Stimulated activated naive CD8-positive, alpha-beta T cell treated with anti-CD3 and anti-CD28 coated beads, Interleukin-15, amount 100 ng/mL, for 72 hours (primary cell): ENCODE results near the gene RNF31.
A peak's percentile ranks its signal among the peaks of the same experiment; 100 is the strongest.
"Not testable (repeated sequence)": the region's sequence is repeated elsewhere in the genome, so short reads cannot be mapped to it uniquely, and the experiment has no call there.

Experiments used
- ATAC-seq: fragments of 150-1000 bp; cut with Tn5 transposase; 2 replicates; pipeline ENCODE4 v1.10.0; 2021; ENCODE audit warnings: mild to moderate bottlenecking, moderate library complexity
- DNase-seq, 2 donors: peaks; one replicate each; pipeline ENCODE4 v3.0.0; 2021 to 2022
- H3K27ac Mint-ChIP-seq, 2 donors: one replicate each; pipeline ENCODE4 v1.8.0; 2022; ENCODE audit warnings: mild to moderate bottlenecking in 2 of 2, mixed read lengths in 2 of 2, moderate library complexity in 2 of 2
- H3K27me3 Mint-ChIP-seq: one replicate; pipeline ENCODE4 v1.8.0; 2022; ENCODE audit warnings: mixed read lengths
- H3K4me1 Mint-ChIP-seq: one replicate; pipeline ENCODE4 v1.8.0; 2022; ENCODE audit warnings: mild to moderate bottlenecking, mixed read lengths
- H3K4me3 Mint-ChIP-seq, 2 donors: one replicate each; pipeline ENCODE4 v1.8.0; 2022; ENCODE audit warnings: mild to moderate bottlenecking in 2 of 2, mixed read lengths in 2 of 2, moderate library complexity in 1 of 2
- H3K9me3 Mint-ChIP-seq, 2 donors: one replicate each; pipeline ENCODE4 v1.8.0; 2022; ENCODE audit warnings: mixed read lengths in 2 of 2

The RNF31 gene

DNA sequence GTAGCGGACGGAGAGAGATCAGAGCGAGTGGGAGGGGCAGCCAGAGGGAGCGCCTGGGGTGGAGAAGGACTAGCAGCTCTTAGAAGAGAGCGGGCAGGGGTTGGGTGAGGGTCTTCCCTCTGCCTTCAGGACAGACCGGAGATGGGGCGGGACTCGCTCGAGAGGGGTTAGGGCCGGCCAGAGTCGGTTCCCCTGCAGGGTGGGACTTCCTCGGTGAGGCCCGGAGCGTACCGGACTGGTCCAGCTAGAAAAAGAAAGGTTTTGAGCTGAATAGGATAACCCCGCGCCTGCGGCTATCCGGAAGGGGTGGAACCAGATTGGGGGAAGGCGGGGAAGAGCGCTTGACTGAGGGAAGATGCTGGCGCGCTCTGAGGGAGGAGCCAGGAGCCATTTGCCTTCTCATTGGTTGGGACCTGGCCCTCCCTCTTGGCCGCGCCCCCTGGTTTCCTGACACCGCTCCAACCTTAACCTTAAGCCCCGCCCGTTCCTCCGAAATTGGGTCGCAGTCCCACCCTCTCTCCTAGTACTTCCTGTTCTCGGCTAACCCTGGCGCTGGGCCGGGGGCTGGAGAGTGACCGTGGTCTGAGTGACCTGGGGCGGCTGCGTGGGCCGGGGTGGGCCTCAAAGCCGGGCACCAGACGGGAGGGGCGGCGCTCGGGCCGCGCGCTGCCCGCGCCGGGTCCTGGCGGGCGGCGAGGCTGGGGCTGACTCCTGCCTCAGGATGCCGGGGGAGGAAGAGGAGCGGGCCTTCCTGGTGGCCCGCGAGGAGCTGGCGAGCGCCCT is at the start of gene RNF31:
Gene RNF31, plus strand, starts transcription at position 521 of the 783 bp plus-strand sequence. Its CDS starts 201 bp downstream, at position 722.
- peak within 1 kb of the TSS; percentile 95 to 96 for H3K27ac Mint-ChIP-seq
- no peaks in the 10 kb centered on the region for H3K27me3 Mint-ChIP-seq
- no peaks in the 10 kb centered on the region for H3K9me3 Mint-ChIP-seq
- peaks cover 80% of the 10 kb centered on the region for H3K4me1 Mint-ChIP-seq
- ATAC-seq (peak; percentile 87), DNase-seq (peak; percentile 95 to 97)
- H3K4me3 Mint-ChIP-seq = peak within 1 kb of the TSS; percentile 93 to 96

DNA sequence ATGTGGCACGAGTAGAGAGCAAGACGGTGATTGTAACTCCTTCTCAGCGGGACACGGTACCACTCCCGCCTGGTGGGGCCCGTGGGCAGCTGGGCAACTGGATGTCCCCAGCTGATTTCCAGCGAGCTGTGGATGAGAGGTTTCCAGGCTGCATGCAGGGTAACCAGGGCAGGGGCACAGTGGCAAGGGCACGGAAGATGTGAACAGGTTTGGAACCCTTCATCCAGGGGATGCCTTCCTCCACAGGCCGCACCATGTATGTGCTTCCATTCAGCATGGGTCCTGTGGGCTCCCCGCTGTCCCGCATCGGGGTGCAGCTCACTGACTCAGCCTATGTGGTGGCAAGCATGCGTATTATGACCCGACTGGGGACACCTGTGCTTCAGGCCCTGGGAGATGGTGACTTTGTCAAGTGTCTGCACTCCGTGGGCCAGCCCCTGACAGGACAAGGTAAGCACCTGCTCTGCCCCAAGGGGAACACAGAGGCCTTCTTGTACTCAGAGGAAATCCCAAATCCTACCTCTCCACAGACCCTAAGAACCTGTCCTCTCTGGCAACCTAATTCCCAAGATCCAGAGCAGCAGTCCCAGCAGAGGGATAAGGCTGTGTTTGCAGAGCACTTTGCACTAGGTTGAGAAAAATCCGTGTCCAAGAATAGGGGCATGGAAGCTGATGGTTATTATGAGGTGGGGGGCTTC is 48.9 kb upstream of the RNF31 start:
- ATAC-seq (no peak), DNase-seq (no peak)
- Mint-ChIP-seq H3K27ac (peak overlapping the region in 1 of 2 donors; percentile 38), H3K4me3 (no peak overlapping the region), H3K27me3 (no peaks in the 10 kb centered on the region), H3K4me1 (peaks cover 27% of the 10 kb centered on the region), H3K9me3 (no peaks in the 10 kb centered on the region)

DNA sequence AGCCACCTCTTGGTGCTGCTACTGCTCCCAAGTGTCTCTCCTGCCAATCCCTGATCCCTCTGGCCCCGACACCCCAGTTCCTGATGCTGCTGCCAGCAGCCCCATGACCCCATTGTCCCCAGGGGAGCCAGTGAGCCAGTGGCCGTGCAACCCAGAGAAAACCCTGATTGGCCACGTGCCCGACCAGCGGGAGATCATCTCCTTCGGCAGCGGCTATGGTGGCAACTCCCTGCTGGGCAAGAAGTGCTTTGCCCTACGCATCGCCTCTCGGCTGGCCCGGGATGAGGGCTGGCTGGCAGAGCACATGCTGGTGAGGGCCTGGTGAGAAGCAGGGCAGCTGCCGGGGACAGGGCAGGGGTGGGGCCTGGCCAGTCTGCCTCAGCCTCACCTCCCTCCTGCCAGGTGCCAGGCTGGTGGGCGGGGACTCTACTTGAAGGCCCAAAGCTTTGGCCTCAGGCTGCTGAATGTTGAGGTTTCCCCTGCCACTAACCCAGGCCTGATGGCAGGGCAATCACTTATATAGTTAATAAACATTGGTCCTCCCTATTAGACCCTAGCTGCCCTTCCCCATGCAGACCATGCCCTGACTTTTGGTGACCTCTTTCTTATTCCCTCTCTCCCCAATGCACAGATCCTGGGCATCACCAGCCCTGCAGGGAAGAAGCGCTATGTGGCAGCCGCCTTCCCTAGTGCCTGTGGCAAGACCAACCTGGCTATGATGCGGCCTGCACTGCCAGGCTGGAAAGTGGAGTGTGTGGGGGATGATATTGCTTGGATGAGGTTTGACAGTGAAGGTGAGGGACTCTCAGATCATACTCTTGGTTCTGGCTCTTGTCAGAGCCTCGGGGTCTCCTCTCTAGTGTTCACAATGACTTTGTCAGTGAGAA is 48.1 kb upstream of the RNF31 start:
- no peak for DNase-seq
- Mint-ChIP-seq H3K27me3 (no peaks in the 10 kb centered on the region), H3K4me3 (no peak overlapping the region), H3K9me3 (no peaks in the 10 kb centered on the region), H3K4me1 (peaks cover 22% of the 10 kb centered on the region), H3K27ac (no peak overlapping the region)
- ATAC-seq = no peak

DNA sequence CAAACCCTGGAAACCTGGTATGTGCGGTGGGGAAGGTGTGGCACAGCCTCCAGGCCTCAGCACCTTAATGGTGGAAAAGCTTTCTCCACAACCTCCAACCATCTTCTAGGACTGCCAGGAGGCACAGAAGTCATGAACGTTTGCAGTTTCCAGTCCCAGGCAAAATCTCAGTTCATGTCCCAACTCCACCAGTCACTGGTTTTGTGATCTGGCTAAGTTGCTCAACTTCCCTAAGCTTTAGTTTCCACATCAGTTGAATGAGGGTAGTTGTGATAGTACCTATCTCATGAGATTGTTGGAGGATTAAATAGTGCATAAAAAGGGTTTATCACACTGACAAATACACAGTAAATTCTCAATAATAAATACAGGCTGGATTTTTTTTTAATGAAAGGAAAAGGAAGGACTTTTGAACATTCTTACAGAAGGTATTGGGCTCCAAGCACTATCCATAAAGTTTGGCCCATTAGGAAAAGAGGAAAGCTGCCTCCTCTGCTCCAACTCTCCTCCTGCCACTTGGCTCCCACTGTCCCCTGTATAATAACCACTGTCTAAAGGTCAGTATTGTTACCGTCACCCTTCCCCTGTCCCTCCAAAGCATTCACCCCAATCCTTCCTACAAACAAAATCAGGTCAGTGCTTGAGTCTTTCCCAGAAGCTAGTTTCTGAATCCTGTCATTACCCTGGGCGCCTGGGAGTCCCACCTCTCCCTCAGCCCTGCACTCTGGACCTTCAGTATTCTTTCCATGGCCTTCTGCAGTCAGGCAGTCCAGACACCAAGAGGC is 46.9 kb upstream of the RNF31 start:
- Mint-ChIP-seq H3K9me3 (no peaks in the 10 kb centered on the region), H3K27ac (no peak overlapping the region)
- DNase-seq = no peak

DNA sequence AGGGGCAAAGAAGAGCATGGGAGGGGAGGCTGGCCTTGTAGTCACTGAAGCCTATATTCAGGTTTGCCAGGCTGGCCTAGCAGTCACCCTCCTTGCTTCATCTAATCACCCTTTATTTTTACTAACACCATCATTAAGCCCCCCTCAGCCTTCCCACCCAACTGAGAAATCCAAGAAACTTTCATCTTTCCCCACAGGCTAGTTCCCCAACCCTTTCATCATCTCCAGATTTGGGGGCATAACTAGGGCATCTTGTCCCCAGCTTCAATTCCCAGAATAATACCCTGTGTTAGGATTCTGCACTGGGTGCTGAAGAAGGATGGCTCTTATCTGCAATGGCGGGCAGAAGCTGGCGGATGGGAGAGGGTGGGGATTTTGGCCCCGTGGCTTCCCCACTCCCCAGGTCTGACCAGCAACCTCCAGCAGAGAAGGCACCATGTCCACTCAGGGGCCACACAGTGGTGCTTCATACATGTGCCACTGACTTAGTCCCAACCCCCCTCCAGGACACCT is 46.3 kb upstream of the RNF31 start:
- H3K27me3 Mint-ChIP-seq = no peaks in the 10 kb centered on the region
- peaks cover 24% of the 10 kb centered on the region for H3K4me1 Mint-ChIP-seq
- H3K27ac Mint-ChIP-seq = peak overlapping the region in 1 of 2 donors; percentile 12
- ATAC-seq = no peak
- no peak for DNase-seq
- no peaks in the 10 kb centered on the region for H3K9me3 Mint-ChIP-seq
- no peak overlapping the region for H3K4me3 Mint-ChIP-seq

More for the DNA sequence above, 46.9 kb upstream of the RNF31 start:
- Mint-ChIP-seq H3K27me3 (no peaks in the 10 kb centered on the region), H3K4me3 (no peak overlapping the region), H3K4me1 (peaks cover 23% of the 10 kb centered on the region)
- ATAC-seq = no peak

DNA sequence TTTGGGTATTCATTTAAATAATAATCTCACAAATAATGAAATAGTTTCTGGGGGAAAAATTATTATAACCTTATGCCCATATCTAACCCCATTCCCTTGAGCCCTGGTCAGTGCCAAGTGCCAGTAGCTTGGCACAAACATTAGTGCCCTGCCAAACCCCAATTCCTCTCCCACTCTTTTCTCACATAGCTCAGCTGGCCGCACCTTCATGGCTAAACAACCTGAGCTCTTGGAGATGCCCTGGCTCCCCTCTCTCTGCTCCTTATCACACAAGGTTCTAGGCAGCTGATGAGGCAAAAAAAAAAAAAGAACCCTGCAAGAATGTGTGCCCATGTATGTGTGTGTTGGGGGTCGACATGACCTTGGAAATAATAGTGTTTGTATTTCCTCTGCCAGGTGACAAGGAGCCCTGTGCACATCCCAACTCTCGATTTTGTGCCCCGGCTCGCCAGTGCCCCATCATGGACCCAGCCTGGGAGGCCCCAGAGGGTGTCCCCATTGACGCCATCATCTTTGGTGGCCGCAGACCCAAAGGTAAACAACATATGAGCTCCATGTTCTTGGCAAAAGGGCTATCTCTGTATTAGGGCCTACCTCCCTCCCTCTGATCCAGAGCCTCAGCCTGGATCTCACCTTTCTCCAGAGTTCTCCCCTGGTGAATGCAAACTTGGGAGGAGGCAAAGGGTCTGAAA is 44.8 kb upstream of the RNF31 start:
- no peaks in the 10 kb centered on the region for H3K27me3 Mint-ChIP-seq
- no peak for ATAC-seq
- H3K4me1 Mint-ChIP-seq = peaks cover 20% of the 10 kb centered on the region
- H3K4me3 Mint-ChIP-seq = no peak overlapping the region
- no peaks in the 10 kb centered on the region for H3K9me3 Mint-ChIP-seq
- H3K27ac Mint-ChIP-seq = peak overlapping the region in 1 of 2 donors; percentile 6
- DNase-seq = no peak

DNA sequence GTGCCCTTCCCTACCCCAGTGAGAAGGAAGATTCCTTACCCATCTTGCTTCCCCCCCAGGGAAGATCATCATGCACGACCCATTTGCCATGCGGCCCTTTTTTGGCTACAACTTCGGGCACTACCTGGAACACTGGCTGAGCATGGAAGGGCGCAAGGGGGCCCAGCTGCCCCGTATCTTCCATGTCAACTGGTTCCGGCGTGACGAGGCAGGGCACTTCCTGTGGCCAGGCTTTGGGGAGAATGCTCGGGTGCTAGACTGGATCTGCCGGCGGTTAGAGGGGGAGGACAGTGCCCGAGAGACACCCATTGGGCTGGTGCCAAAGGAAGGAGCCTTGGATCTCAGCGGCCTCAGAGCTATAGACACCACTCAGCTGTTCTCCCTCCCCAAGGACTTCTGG is 43.8 kb upstream of the RNF31 start:
- no peak overlapping the region for H3K27ac Mint-ChIP-seq
- no peak for ATAC-seq
- H3K4me1 Mint-ChIP-seq = peaks cover 17% of the 10 kb centered on the region
- DNase-seq = no peak
- H3K9me3 Mint-ChIP-seq = no peaks in the 10 kb centered on the region
- no peak overlapping the region for H3K4me3 Mint-ChIP-seq
- no peaks in the 10 kb centered on the region for H3K27me3 Mint-ChIP-seq

DNA sequence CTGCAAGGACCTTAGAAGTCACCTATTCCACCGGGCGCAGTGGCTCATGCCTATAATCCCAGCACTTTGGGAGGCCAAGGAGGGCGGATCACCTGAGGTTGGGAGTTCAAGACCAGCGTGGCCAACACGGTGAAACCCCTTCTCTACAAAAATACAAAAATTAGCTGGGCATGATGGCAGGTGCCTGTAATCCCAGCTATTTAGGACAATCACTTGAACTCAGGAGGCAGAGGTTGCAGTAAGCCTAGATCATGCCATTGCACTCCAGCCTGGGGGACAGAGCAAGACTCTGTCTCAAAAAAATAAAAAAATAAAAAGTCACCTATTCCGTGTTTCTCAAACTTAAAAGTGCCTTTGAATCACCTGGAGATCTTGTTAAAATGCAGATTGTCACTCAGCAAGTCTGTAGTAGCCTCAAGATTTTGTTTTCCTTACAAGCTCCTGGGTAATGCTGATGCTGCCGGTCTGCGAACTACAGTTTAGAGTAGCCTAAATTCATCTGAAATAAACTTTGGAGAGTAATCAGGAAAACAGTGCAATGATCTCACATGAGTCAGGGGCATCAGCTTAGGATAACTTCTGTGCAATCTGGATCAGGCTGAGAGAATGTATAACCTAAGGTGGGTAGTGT is 41.6 kb upstream of the RNF31 start:
- not testable (repeated sequence) for H3K4me3 Mint-ChIP-seq, H3K9me3 Mint-ChIP-seq, H3K27ac Mint-ChIP-seq, H3K27me3 Mint-ChIP-seq, ATAC-seq, DNase-seq
- H3K4me1 Mint-ChIP-seq = peaks cover 28% of the 10 kb centered on the region

DNA sequence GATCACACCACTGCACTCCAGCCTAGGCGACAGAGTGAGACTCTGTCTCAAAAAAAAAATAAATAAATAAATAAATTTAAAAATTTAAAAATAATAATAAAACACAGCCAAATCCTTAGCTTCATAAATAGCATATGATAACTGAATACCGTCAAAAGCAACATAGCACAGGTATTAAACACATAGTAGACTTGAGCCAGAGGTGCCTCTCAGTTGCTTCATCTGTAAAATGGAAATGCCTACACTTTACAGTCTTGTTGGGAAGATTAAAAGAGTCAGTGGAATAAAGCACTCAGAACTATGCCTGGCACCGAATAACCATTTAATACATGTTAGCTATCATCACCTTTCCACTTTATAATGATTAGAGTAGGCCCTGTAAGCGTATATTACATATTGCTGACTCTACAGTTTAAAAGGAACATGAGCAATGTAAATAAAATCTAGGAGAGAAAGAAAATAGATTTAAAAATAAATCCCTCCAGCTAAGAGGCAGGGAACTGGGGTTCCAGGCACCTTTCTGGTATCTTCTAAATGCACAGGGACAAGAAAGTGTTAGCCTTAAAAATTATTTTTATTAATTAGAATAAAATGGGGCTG is 40.5 kb upstream of the RNF31 start:
- DNase-seq (no peak), ATAC-seq (no peak)
- Mint-ChIP-seq H3K4me1 (peaks cover 28% of the 10 kb centered on the region), H3K27ac (no peak overlapping the region), H3K9me3 (no peaks in the 10 kb centered on the region), H3K27me3 (no peaks in the 10 kb centered on the region), H3K4me3 (no peak overlapping the region)

DNA sequence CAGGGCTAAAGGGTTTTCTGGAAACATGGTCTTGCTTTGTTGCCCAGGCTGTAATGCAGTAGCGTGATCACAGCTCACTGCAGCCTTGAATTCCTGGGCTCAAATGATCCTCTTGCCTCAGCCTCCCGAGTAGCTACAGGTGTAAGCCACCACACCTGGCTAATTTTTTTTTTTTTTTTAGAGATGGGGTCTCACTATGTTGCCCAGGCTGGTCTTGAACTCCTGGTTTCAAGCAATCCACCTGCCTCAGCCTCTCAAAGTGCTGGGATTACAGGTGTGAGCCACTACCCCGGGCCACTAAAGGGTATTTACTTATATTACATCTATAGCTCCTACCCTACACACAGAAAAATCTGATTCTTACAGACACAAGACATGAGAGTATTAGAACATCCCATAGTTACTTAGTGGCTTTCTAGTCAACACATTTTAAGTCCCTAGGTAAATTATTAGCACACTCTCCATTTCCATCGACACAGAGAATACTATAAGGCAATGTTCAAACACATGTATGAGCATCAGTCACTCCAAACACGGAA is 38.9 kb upstream of the RNF31 start:
- ATAC-seq = peak; percentile 43
- Mint-ChIP-seq H3K27ac (peak overlapping the region; percentile 88 to 94), H3K4me3 (peak overlapping the region; percentile 7 to 10), H3K4me1 (peaks cover 28% of the 10 kb centered on the region), H3K9me3 (no peaks in the 10 kb centered on the region), H3K27me3 (no peaks in the 10 kb centered on the region)
- DNase-seq = no peak

DNA sequence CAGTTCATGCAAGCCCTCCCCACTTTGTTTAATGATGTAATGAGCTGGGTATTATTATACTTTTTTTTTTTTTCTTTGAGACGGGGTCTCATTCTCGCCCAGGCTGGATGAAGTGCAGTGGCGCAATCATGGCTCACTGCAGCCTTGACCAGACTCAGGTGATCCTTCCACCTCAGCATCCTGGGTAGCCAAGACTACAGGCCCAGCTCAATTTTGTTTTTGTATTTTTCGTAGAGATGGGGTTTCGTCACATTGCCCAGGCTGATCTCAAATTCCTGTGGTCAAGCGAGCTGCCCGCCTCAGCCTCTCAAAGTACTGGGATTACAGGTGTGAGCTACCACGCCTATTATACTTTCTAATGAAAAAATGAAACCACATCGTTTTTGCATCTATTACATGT is 37.2 kb upstream of the RNF31 start:
- no peak for DNase-seq
- Mint-ChIP-seq H3K4me3 (no peak overlapping the region), H3K27ac (no peak overlapping the region), H3K27me3 (no peaks in the 10 kb centered on the region), H3K4me1 (peaks cover 27% of the 10 kb centered on the region), H3K9me3 (no peaks in the 10 kb centered on the region)
- no peak for ATAC-seq

DNA sequence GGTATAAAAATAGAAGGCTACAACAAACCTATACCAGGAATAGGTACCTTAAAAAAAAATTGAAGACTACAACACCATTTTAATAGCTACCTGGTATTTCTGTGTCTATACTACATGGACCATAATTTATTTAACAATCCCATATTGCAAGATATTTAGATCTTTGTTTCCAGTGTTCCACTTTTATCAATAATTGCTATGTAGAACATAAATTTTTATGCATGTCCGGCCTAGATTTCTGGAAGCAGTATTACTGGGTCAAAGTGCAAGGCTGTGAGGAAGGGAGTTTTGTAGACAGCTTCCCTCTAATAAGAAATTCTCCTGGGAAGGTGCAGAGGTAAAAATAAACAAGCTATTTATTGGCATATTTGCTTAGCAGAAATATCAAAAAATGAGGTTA is 36.8 kb upstream of the RNF31 start:
- DNase-seq (no peak), ATAC-seq (no peak)
- peaks cover 27% of the 10 kb centered on the region for H3K4me1 Mint-ChIP-seq
- no peak overlapping the region for H3K27ac Mint-ChIP-seq
- H3K27me3 Mint-ChIP-seq = no peaks in the 10 kb centered on the region
- H3K9me3 Mint-ChIP-seq = no peaks in the 10 kb centered on the region
- no peak overlapping the region for H3K4me3 Mint-ChIP-seq

DNA sequence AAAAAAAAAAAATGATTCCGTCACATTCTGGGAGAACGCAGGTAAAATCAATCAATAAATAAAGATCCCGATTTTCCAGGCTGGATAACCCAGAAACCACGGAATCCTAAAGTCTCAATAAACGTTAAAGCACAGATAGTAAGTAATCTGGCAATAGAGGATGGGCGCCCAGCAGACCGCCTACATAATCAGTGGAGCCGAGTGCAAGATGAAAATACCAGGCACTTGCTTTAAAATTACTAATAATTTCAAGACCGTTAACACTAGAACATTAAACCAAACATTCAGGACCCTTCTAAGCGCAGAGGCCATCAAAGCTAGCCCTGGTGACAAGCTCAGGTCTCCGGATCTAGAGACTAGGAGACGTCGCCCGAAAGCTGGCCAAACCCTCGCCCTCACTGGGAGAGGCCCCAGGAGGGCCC is 33.9 kb upstream of the RNF31 start:
- H3K27me3 Mint-ChIP-seq = no peaks in the 10 kb centered on the region
- H3K4me3 Mint-ChIP-seq = peak overlapping the region; percentile 94 to 97
- H3K4me1 Mint-ChIP-seq = peaks cover 33% of the 10 kb centered on the region
- H3K27ac Mint-ChIP-seq = peak overlapping the region; percentile 98 to 99
- ATAC-seq = no peak
- no peak for DNase-seq
- H3K9me3 Mint-ChIP-seq = no peaks in the 10 kb centered on the region
